DMS153 treated with DMSO at 0.1 percent for 48 hours (cell line): ENCODE measurements around the gene MAP1B.

ENCODE experiments used
- DNase-seq: peaks from one replicate; lab custom pipeline; 2025; ENCODE audit not compliant: unreplicated experiment; lab: John Stamatoyannopoulos, UW

The MAP1B gene

DNA sequence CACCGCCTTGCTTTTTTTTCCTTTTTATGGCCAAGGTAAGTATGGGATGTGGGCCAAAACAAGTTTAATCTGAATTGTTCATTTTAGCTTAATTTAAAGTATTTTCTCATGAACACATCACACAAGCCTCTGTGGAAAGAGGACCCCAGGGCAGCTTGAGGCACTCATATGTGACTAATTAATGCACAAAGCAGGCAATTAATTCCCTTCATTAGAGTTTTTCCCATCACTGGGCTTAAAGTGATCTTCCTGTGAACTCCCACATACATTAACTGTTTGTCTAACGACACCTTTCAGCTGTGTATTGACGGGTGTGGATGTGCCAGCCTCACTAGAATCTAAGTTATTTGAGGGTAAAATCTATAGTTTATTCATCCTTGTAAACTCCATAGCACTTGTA, 109.5 kb downstream of the MAP1B start:
- no peak for DNase-seq

DNA sequence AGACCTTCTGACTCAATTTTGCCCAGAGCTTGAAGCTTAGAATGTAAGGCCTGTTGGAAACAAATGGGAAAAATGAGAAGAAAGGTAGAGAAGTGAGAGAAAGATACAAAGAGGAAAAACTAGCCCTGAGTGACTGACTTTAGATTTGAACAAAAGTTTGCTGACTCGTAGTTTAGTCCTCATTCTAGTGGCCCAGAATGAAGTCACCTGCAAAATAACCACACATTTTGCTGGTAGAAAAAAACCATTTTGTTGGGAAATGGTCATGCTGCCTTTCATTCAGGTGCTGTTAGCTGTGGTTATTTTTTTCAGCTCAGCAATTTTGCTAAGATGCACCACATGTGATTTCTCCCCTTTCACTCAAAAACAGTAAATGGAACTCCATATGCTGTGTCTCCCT, 113.8 kb downstream of the MAP1B start:
- DNase-seq = no peak

DNA sequence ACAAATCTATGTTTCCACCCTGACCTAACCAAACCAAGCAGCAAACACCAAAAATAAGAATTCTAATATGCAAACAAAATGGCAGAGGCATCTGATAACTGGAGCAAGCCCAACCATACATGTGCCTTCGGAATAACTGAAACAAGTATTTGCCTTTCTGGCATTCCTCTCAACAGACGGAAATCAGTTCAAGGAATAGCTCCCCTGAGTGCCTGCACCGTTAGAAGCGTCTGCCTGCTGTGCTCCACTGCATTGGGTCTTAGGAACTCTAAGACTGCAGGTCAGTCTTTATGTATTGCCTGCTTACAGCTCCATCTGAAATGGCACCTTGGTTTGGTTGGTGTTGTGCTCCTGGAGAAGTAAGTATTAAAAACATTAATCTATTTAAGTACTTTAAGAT, 114.3 kb downstream of the MAP1B start:
- no peak for DNase-seq

DNA sequence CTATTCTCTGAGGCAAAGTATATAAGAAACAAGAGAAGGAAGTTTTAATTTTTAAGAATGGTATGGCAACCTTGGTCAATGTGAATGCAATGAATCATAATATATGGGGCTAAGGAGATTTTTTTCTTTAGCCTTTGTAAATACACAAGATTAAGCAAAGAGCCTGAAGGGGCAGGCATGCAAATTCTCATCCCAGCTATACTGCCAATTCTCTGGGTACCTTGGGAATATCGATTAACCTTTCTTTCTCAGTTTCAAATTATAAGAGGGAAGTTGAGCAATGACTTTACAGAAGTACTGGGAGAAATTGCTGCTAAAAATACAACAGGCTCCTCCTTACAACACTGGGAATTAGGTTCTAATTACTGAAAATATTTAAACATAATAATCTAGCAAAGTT, 115.2 kb downstream of the MAP1B start:
- DNase-seq = no peak

DNA sequence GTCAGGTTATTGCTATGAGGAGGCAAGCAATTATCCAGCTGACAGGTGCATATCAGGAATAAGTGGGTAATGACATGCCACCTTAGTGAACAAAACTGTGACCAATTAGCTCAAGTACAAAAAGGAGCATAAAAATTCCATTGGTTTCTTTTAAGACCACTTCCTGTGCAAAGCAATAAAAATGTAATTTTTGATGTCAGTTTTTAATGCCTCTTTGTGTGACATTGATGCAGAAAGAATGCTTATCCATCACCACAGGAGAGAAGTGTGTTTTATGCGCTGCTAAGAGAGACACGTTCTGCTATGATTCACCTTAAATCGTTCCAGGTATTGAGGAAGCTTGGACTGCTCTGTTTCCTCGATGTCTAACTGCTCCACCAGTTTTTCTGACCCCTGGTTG, 116.1 kb downstream of the MAP1B start:
- no peak for DNase-seq

DNA sequence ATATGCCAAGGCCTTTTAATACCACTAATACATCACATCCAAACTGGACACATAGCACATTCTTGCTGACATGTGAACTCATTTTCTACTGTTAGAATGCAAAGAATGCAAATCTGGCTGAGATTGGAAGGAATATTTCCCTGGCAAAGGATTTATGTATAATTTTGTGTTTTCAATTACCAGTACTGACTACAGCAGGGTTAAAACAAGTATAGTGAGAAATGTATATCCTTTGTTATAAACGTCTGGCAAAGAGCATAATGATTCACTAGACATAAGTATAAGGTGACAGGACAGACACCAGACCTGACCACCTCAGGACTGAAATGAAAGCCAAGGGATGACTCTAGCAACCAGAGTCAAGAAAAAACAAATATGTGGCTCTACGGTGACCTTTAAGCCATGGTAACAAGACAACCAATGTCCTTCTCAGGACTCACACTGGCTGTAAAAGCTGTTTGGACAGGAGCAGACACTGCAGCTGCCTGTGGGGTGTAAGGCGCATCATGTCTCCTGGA, 117.7 kb downstream of the MAP1B start:
- DNase-seq = no peak

DNA sequence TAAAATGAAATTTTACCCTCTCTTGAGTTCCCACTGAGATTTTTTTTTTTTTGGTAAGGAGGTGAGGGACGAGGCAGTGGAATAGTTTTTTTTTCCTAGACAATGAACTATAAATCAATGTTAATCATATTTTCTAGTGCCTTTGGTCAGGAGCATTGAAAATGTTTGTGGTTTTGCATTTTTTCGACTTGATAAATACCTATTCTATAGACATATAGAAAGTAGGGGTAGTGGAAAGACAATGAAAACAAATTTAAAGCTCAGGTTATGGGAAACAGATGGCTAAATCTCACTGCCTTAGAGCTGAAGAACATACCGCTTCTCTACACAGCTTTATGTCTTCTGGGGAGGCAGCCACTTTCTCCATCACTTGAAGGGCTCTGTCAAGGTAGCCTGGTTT, 118.5 kb downstream of the MAP1B start:
- DNase-seq = no peak

DNA sequence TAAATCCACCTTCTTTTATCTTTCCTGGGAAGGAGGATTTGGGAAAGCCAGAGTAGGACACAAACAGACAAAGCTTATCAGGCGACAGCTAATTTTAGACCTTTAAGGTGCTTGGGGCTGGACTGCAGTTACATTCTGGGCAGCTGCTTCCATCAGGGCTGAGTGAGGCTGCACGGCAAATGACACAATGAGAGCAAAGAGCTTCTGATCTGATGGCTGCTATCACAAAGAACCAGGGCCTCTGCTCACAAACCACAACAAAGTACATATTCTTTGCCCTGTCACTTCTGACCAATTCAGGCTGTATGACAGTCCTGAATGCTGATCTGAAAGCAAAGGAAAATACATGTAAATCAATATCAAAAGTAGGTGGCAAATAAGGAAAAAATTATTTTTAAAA, 119.7 kb downstream of the MAP1B start:
- no peak for DNase-seq

DNA sequence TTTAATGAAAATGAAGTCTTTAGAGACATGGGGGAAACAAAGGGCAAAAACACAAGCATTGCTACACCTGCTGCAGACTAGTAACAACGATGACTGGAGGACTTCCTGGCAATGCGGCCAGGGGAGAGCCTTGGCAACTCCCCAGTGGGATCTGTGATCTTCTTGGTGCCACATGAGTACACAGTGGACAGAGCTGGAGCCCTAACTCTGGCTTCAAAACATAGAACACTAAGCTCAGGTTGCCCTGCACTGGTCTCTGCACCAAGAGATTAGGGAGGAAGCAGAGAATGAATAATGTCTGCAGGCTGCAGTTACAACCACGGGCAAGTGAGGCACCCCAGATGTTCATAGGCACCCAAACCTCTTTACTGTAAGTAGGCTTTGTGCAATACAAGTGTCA, 121.7 kb downstream of the MAP1B start:
- no peak for DNase-seq

DNA sequence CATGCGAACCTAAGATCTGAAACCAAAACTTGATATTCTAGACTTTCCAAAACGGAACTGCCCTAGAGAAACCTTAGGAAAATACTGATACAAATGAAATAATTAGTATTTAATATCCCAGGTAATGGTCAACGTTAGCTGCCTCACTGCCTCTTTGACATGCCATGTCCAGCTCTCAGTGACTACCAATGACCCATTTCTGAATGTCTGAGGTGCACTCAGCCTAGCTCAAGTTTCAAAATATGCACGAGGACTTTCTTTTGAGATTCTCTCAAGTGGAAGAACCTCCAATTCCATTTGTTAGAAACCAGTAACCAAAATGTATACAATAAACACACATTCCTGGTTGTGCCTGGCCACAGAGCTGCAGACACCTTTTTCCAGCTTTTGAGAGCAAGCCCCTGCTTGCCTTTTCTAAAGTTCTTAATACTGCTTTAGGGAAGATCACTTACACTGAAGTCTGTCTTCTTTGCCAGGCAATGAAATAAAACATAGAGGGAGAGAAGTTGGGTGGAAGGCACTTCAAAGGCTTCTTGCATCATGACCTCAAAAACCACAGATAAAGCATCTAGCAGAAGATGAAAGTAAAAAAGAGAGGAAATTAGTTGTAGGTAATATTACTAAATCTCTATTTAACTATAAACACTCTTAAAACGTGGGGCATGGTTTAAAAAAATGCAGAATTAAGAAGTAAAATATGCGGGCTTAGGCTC, 124.9 kb downstream of the MAP1B start:
- no peak for DNase-seq

DNA sequence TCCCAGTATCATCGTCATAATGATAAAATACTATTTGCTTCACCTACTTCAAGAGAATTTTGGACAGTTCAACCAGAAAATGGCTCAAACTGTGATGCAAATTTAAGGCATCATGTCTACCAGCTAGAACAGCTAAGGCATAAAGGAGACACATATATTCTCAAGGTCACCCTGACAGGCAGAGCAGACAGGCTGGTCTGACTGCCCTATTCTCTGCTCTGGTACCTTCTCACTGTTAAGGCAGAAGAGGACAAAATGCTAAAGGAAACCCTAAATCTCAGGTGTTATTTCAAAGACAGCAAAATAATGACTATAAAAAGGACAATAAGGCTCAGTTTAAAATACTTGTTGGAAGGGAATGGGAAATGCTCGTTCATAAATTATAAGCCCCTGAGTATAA, 125.6 kb downstream of the MAP1B start:
- DNase-seq = no peak

DNA sequence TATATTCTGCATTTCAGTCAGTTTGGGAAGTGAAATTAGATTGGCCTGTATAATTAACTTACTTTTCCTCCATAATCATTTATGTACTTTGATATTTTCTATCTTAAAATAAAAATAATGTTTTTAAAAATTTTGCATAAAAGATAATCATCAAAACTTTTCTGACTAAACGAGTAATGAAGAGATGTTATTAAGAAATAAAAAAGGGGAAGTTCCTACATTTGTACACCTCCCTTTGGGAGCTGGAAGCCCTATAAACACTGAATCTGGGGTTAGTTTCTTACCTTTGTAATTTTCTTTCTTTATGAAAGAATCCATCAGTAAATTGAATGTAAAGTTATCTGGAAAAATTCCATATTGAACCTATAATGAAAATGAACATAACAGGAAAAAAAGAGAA, 126.6 kb downstream of the MAP1B start:
- no peak for DNase-seq

DNA sequence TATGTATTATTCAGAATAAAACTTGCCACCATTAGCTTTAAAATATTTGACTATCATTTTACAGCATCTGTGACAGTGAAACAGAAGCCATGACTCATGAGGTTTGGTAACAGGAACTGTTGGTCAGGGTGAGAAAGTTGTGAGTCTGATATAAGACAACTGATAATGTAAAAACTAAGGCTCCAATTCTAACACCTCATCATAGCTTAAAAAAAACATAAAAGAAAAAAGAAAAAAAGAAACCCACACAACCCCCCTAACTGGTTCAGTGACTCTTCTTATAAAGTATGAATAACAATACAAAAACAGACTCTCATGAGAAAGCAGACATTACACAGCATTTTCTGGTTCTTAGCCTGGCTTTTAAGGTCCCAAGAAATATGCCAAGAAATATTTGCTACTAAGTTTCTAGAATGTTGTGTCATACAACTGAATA, 127.0 kb downstream of the MAP1B start:
- DNase-seq = no peak

DNA sequence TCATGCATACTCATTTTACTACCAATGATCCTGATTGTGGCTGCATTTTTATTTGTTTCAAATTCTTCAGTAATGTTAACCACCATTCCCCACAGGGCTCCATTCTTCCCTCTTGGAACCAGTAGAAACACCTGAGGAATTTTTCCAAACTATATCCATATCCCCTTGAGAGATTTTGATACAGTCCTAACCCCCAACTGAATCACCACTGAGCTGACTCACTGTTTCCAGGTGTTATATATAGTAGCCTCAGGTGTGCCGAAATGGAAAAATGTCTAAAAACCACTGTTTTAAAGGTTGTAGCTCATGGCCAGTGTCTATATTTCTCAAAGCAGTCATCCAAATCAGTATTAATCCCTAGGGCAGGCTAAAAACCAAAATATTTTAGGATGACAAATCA, 127.6 kb downstream of the MAP1B start:
- no peak for DNase-seq

DNA sequence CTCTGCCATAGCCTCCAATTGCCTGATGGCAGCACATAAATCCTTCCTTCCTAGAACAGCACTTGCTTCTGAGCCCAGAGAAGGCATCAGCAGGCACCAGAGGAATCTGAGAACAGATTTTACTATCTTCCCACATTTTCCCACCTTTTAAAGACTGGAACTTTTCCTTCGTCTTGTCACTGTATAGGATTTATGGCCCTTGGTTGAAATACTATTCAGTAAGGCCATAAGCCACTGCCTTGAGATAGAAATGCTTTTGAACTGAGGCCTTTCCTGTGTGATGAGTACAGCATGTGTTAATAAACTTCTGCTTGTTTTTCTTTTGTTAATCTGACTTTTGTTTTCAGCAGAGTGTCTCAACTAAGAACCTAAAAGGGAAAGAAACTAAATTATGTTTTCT, 128.4 kb downstream of the MAP1B start:
- DNase-seq = no peak

DNA sequence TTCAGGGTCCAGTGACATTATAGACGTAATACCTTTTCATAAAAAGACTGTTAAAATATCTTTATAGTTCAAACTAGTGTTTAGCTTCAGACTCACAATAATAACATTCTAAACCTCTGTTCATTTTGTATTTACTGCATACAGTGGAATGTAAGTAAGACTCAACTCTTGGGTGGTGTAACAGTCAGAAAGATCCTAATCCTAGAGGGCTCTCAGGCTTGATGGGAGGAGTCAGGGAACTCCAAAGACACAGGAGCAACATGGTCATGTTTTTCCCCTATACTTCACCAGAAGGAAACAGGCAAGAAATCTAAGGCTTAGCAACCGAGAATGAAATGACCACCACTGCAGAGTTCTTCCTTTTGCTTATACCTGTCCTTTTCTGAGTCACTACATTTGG, 130.1 kb downstream of the MAP1B start:
- DNase-seq = no peak

DNA sequence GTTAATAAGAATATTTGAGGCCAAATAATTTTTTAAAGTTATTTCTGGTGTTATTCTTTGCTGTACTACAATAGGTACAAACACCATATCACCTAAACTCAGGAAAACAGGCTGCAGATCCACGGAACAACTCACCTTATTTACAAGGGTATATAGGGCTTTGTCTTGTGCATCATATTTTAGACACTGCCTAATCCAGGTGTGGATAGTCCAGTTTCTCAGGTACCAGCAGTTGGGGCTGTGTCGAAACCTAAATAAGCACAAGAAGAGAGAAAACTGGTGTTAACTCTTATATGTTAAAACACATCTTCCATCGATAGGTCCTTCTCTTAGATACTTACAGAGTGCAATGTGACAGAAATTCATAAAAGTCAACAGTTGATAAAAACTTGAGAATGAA, 130.6 kb downstream of the MAP1B start:
- no peak for DNase-seq

DNA sequence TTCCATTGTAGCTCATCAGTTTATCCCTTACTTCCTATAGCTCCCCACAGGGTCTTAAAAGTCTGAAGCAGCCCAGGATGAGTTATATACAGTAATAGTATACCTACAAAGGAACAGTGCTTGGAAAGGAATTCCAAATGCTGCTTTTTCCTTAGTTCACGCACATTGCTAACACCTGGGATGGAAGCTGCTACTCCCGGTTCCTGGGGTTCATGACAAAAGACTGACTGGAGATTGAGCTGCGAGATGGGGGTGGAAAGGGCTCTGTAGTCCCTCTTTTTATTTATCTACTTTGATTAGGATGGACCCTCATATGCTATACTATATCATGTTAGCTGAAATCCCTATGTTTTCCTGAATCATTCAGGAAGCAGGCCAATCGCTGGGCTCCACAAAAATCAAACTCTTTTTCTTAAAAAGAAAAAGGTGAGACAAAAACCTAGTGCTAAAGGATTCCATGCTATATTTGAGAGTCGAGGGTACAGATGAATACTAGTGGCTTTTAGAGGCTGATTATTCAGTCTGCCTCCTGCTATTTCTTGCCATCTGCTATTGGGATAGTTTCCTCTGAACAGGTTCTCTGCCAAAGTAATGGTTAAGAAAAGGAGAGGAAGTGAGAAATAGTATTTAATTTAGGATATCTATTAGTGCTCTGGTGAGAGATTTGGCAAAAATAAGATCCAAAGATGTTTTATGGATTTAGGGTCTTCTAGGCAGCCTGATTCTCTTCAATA, 131.6 kb downstream of the MAP1B start:
- DNase-seq = no peak

DNA sequence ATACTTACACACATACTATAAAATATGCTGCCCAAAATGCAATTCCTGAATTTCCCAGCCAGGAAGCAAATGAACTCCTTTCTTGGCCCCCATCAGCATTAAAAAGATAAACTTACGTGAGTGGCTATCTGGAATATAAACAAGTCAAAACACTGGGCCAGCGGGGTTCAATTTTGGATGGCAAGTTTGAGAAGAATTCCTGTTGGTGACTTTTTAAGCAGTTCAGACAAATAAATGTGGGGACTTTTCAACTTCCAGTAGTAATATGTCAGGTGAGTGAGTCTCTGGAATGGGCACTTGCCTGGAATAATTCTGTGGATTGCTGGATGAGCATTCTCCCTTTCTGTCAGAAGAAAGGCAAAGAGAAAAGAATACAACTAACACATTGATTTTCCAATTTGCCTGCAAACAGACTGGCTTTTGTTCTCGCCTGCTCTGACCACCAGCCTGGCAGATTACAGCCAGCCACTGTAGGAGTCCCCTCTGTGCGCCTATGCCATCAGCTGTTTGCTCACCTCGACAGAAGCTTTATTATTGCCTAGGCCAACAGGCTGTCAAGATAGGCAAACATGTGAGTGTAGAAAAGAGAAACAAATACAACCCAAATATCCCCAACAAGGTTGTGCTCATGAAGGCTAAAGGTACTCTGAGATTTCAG, 134.2 kb downstream of the MAP1B start:
- DNase-seq = no peak

DNA sequence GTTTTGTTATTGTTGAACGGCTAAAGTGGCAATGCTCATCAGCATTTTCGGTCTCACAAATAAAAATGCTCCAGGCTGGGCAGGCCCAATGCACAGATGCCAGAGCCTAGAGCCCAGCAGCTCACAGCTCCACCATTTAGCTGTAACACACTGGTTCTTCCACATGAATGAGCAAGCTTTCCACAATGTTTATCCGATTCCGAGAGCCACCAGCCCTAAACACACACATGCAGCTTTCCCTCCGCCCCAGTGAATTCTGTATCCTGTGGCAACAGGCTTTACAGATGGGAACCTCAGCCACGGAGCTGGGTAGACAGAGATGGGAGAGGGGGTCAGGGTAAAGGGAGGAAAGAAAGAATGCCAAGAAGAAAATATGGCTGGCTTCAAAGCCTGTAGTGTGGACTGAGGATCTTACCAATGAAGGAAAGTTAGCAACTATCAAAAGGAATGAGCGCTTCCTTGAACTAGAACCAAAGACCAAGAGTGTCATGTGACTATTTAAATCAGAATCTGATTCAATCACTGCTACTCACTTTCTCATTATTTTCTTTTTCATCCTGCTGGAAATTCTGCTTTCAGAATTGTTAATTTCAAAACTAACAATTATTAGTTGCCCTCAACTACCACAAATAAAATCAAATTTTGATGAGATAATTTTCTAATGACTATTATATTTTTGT, 135.7 kb downstream of the MAP1B start:
- no peak for DNase-seq

DNA sequence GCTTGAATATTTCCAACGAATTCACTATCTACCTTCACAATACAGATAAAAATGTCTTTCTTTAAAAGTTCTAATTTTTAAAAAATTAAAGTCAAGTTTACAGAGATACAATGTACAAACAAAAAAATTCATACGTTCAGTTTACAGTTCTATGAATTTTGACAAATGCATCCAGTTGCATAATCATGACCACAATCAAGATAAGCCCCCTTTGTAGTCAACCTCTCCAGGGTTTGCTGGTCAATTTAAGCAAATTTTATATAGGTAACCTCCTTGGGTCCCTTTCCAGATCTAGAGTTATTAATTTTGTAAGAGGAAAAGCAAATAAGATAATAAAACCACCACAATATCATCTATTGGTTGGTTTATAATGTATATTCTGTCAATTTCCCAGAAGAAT, 136.4 kb downstream of the MAP1B start:
- no peak for DNase-seq
